HUDEP-2 (cell line): ENCODE results near the gene IL16.

Experiments
- DNase-seq, 76 experiments: peaks; one replicate each; lab custom pipeline; 2025; ENCODE audit not compliant: unreplicated experiment in 76 of 76; lab: John Stamatoyannopoulos, UW

IL16 gene

DNA sequence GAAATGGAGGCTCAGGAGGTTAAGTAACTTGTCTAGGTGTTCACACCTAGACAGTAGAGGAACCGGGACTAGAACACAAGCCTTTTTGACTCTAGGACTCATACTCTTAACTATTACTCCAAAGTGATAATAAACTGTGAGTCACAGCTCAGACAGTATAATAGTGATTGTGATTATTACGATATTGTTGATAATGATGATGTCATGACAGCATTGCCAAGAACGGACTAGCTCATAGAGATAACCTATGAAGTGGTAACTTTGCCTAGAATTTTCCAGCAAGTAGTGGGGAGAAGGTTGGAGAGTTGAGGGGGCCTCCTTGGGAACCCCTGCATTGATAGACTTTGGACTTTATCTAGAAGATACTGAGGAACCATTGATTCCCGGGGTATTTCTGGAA lies 93.2 kb downstream of the IL16 start:
- DNase-seq = no peak

DNA sequence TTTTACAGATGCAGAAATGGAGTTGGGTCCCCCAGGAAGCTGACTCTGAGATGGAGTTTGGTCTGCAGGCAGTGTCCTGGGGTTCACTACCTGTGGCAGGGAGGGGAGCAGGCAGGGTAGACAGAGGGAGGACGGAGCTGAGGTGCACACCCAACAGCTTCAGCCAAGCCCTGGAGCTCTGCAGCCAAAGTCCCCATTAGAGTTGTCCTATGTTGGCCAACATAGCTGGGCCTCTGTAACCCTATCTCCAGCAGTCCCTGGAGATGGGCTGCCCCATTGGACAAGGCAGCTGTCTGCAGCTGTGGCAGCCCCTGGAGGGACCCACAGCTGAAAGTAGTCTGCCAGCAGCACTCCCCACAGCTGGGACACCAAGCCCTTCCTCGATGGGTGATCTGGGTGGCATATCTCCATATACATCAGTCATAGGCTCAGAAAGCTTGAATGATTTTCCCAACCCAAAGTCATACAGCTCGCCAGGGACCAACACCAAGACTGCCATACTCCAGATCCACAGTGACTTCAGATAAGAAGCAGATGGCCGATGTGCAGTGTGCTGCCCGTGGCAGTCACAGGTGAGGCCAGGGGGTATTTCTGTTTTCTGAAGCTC lies 95.3 kb downstream of the IL16 start:
- DNase-seq = no peak

DNA sequence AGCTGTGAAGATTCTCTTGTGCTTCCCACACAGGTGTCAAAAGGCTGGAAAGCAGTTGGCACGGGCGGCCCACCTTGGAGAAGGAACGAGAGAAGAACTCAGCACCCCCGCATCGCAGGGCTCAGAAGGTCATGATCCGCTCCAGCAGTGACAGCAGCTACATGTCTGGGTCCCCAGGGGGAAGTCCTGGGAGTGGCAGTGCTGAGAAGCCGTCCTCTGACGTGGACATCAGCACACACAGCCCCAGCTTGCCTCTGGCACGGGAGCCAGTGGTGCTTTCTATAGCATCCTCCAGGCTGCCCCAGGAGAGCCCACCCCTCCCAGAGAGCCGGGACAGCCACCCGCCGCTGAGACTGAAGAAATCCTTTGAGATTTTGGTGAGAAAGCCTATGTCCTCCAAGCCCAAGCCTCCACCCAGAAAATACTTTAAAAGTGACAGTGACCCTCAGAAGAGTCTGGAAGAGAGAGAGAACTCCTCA lies 95.9 kb downstream of the IL16 start:
- DNase-seq = no peak

DNA sequence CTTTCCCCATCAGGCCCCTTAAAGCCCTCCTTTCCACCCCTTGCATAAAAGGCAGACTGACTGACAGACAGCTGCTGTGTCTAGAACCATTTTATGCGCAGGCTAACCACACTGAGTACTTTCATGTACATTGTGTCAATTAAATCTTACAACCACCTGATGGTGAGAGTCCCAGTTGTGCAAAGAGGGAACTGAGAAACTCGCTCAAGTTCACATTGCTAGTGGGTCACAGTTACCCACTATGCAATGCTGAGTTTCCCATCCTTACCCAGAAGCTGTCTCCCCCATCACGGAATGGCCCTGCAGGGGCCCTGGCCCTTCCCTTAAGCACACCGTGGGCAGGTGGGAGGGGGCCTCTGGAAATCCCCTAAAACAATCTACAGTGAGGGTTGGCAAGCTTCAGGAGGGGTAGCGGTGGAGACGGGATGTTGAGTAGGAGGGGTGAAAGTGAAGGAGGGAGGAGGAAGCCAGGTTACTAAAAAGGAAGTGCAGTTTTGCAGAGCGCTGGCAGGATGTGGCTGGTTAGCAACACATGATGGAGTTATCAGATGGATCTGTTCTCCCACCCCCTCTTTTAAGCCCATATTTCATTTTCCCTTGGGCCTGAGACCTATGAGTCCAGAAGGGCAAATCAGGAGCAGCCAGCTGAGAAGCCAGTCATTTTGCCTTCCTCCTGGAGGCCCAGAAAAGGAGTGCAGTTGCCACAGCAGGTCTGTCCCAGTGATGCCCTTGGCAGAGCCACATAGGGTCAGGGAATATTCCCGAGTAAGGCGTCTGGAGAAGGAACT lies 97.2 kb downstream of the IL16 start:
- DNase-seq = no peak

DNA sequence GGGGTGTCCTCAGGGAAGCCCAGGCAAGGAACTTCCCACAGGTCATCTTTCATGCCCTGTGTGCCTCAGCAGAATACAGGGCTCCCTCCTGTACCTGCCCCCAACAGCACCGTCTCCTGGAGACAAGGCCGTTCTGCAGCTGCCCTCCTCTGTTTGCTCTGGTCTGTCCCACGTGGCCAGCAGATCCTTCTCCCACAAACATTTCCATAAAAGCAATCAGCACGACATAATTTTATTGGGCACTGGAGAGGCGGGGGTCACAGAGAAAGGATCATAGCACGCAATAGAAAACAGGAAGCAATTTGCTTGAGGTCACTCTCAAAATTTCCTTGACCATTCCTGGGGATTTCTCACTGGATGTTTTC lies 97.8 kb downstream of the IL16 start:
- DNase-seq = no peak

GRCh38 chr15:81295486-81296121 lies 98.9 kb downstream of the IL16 start:
- DNase-seq = no peak

DNA sequence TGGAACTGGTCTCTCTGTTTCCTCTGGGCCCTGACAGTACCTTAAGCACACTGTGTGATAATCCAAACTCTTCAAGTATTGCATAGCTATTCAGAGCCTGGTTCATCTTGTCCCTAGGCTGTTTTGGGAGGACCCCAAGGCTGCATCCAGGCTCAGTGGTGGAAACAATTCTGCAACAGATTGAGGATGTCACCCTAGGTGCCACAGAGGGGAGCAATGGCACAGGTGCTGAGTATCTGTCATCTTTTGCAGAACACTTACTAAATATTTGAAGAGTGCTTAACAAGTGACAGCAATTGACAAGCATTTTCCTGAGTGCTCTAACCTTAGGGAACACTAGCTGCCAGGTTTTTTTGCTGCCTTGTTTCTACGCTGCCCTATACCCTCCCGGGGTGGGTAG lies 99.5 kb downstream of the IL16 start:
- DNase-seq = no peak

GRCh38 chr15:81296673-81297072 lies 100.0 kb downstream of the IL16 start:
- no peak for DNase-seq

DNA sequence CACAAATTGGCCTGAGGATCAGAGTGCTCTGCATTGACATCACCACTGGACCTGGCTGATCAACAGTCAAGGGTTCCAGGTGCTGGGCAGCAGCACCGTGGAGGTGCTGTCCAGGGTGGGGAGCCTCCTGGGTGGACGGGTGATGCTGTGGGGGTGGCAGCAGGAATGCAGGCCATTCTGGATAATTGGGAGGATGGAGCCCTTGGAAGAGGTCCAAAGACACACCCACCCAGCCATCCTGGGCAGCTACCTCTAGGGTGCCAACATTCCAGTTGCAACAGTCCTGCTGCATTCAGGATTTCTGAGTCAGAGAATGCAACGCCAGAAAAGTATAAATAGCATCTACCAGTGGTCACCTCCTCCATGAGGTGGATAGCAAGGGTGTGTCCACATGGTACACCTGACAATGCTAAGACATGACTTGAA lies 100.5 kb downstream of the IL16 start:
- DNase-seq = no peak

DNA sequence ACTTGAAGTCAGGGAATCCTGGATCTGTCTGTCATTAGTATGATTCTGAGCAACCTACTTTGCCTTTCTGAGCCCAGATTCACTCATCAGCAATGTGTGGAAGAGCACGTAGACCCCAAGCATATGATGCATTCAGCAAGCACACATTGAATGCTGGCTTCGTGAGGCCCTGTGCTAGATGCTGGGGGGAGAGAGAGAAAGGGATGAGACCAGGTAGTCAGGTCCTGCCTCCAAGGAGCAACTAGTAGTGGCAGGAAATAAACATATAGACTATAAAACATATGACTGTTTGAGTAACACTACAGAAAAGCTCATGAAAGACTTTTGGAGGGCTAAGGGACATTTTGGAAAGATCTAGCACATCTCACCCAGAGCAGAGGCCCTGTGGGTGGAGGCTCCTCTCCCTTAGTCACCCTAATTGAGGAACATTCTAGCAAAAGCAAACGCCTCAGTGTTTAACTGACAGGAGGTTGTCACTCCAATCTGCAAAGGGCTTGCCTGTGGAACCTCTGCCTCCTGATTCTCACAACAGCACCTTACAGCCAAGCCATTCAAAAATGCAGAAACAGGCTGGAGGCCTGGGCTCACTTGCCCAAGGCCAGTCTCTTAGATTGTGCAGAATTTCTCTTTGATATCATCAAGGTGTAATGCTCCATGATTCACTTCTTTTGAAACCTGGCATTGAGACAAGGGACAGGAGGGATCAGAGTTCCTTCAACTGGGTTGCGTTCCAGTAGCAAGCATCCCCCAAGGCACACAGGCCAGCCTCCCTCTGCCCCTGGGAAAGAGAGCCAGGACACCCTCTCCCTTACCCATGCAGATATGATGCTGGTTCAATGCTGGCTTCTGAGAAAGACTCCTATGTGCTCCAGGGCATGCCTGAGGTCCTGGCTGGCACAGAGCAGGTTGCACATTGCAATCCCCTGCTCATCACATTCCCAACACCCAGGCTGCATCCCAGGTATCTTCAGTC lies 101.2 kb downstream of the IL16 start:
- no peak for DNase-seq

GRCh38 chr15:81298611-81299010 lies 101.9 kb downstream of the IL16 start:
- no peak for DNase-seq

- DNase-seq = no peak
Measured at GRCh38 chr15:81299156-81299555, 102.5 kb downstream of the IL16 start.

GRCh38 chr15:81299630-81300273 lies 103.1 kb downstream of the IL16 start:
- no peak for DNase-seq

GRCh38 chr15:81301385-81301784 lies 104.7 kb downstream of the IL16 start:
- DNase-seq = no peak

DNA sequence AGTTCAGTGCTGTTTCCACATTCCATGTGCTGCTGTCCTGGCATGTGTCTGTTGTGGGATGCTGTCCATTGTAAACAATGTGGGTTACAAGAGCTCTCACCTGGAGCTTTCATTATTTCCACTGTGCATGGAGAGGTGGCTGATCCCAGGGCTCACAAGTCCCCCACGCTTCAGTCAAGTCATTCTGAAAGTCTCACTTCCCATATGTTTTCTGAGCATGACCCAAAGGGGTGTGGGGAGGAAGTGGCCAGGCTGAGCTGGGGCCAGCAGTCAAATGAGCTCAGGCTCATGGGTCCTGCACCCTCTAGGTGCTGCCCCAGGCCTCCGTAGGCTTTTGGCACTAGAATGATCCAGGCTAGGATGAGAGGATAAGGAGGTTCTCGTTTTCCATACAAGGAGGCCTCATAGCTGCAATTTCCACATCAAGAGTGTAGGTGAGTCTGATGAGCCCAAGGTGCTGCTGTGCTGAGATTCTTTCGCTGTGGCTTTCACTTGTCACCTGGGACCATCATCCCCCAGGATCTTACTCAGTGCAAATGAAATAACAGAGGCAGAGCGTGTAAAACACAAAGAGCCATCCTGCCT lies 105.2 kb downstream of the IL16 start:
- DNase-seq = no peak

GRCh38 chr15:81302701-81303109 lies 106.0 kb downstream of the IL16 start:
- DNase-seq = no peak

GRCh38 chr15:81303244-81304225 lies 106.9 kb downstream of the IL16 start:
- DNase-seq = no peak

DNA sequence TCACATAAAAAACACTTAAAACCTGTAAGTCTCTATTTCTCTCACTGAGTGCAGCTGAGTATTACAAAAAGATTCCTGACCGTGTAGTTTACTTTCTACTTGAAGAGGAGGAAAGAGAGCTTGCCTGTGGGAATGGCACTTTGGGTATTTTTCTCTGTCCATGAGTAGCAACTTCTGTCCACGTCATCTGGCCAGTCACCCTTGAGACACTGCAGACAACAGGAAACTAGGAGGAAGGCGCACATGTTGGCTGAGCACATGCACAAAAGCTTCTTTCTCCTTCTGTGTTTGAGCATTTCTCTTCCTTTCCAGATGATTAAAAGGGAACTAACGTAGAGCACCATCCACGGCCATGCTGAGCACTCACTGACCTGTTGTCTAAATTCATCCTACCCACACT lies 107.5 kb downstream of the IL16 start:
- no peak for DNase-seq

- DNase-seq = no peak
Measured at GRCh38 chr15:81308260-81308659, 111.6 kb downstream of the IL16 start.
